Astrocyte (in vitro differentiated cells and primary cell): ENCODE measurements around the gene ADIPOR2. TPM values are rescaled to one million over a fixed set of nuclear protein-coding genes. Genes with fewer than 3 reads are reported as not detected.
"Not testable (repeated sequence)": the region's sequence is repeated elsewhere in the genome, so short reads cannot be mapped to it uniquely, and the experiment has no call there.

ENCODE experiments used
- DNase-seq: peaks from one replicate; pipeline ENCODE4 v3.0.0-alpha.2; 2010; ENCODE audit warnings: low read depth
- FAIRE-seq: peaks from 2 replicates; lab custom pipeline; 2011; peaks lifted over from hg19 to GRCh38; lab: Jason Lieb, UNC
- H2AFZ ChIP-seq: 2 replicates; pipeline ENCODE4 v1.6.0; 2012; ENCODE audit warnings: low read depth, low read length, inconsistent platforms
- H3K27ac ChIP-seq: 2 replicates; pipeline ENCODE4 v1.5.1; 2011; ENCODE audit warnings: low read depth, low read length, inconsistent platforms
- H3K27me3 ChIP-seq: 2 replicates; pipeline ENCODE4 v1.6.0; 2011; ENCODE audit warnings: low read length, inconsistent platforms; ENCODE audit not compliant: insufficient read depth
- H3K36me3 ChIP-seq: 2 replicates; pipeline ENCODE4 v1.5.1; 2011; ENCODE audit warnings: low read length, inconsistent platforms; ENCODE audit not compliant: insufficient read depth
- H3K4me1 ChIP-seq: 2 replicates; pipeline ENCODE4 v1.5.1; 2011; ENCODE audit warnings: low read length, inconsistent platforms; ENCODE audit not compliant: insufficient read depth
- H3K4me2 ChIP-seq: 2 replicates; pipeline ENCODE4 v1.6.0; 2012; ENCODE audit warnings: low read length, inconsistent platforms
- H3K4me3 ChIP-seq: 2 replicates; pipeline ENCODE4 v1.5.1; 2011; ENCODE audit warnings: low read depth, mild to moderate bottlenecking, low read length, inconsistent platforms; ENCODE audit not compliant: insufficient read depth
- H3K79me2 ChIP-seq: 2 replicates; pipeline ENCODE4 v1.6.0; 2012; ENCODE audit warnings: mild to moderate bottlenecking, low read length, inconsistent platforms; ENCODE audit not compliant: insufficient read depth
- H3K9ac ChIP-seq: 2 replicates; pipeline ENCODE4 v1.6.0; 2012; ENCODE audit warnings: mild to moderate bottlenecking, low read length, inconsistent platforms
- H3K9me3 ChIP-seq: 2 replicates; pipeline ENCODE4 v1.5.1; 2012; ENCODE audit warnings: low read depth, mild to moderate bottlenecking, low read length, inconsistent platforms; ENCODE audit not compliant: insufficient read depth
- H4K20me1 ChIP-seq: 2 replicates; pipeline ENCODE4 v1.6.0; 2012; ENCODE audit warnings: low read length, inconsistent platforms; ENCODE audit not compliant: insufficient read depth
- H3K27ac Mint-ChIP-seq: one replicate; pipeline ENCODE4 v1.8.0; 2021; ENCODE audit warnings: mild to moderate bottlenecking, mixed read lengths; ENCODE audit not compliant: unreplicated experiment
- H3K27me3 Mint-ChIP-seq: one replicate; pipeline ENCODE4 v1.8.0; 2021; ENCODE audit warnings: low read depth, mixed read lengths; ENCODE audit not compliant: unreplicated experiment
- H3K36me3 Mint-ChIP-seq: one replicate; pipeline ENCODE4 v1.8.0; 2021; ENCODE audit warnings: low read depth, mixed read lengths; ENCODE audit not compliant: unreplicated experiment
- H3K4me1 Mint-ChIP-seq: one replicate; pipeline ENCODE4 v1.8.0; 2021; ENCODE audit warnings: low read depth, mixed read lengths; ENCODE audit not compliant: unreplicated experiment
- H3K4me3 Mint-ChIP-seq: one replicate; pipeline ENCODE4 v1.8.0; 2021; ENCODE audit warnings: mild to moderate bottlenecking, moderate library complexity, mixed read lengths; ENCODE audit not compliant: unreplicated experiment
- H3K9me3 Mint-ChIP-seq: one replicate; pipeline ENCODE4 v1.8.0; 2021; ENCODE audit warnings: mild to moderate bottlenecking, mixed read lengths; ENCODE audit not compliant: unreplicated experiment
- CTCF ChIP-seq: IDR thresholded peaks from 2 replicates; pipeline ENCODE4 v1.5.1; 2011; ENCODE audit warnings: low read depth, mild to moderate bottlenecking, inconsistent platforms, low read length, moderate library complexity; ENCODE audit not compliant: insufficient read depth
- EZH2 ChIP-seq: IDR thresholded peaks from 2 replicates; pipeline ENCODE4 v1.6.1; 2012; ENCODE audit warnings: mild to moderate bottlenecking, low read length, inconsistent platforms; ENCODE audit not compliant: insufficient read depth
- total RNA-seq: library from RNA; stranded (reverse); gene quantifications from 2 replicates; pipeline ENCODE4 v1.2.1, GENCODE V29; 2021

ADIPOR2 gene
- total RNA-seq, 1 donor from 2014 or later, result 56.6 TPM

GRCh38 chr12:1705774-1706631 lies 15.1 kb downstream of the ADIPOR2 start:
- H3K27me3 Mint-ChIP-seq, result no peaks in the 10 kb centered on the region
- Histone ChIP-seq H3K27ac (no peak overlapping the region), H3K36me3 (no peaks in the 10 kb centered on the region), H4K20me1 (peaks cover 63% of the 10 kb centered on the region), H3K4me2 (no peak overlapping the region), H3K4me3 (no peak overlapping the region), H3K27me3 (no peaks in the 10 kb centered on the region), H3K9ac (no peak overlapping the region), H3K79me2 (peaks cover 98% of the 10 kb centered on the region), H2AFZ (no peak overlapping the region), H3K9me3 (no peaks in the 10 kb centered on the region), H3K4me1 (no peaks in the 10 kb centered on the region)
- no peak for TF ChIP-seq CTCF
- no peak for TF ChIP-seq EZH2
- H3K9me3 Mint-ChIP-seq, result peaks cover 3% of the 10 kb centered on the region
- no peak overlapping the region for H3K27ac Mint-ChIP-seq
- peaks cover 3% of the 10 kb centered on the region for H3K4me1 Mint-ChIP-seq
- H3K36me3 Mint-ChIP-seq, result peaks cover 8% of the 10 kb centered on the region
- no peak for DNase-seq
- H3K4me3 Mint-ChIP-seq, result no peak overlapping the region
- no peak for FAIRE-seq

GRCh38 chr12:1706632-1706980 lies 15.7 kb downstream of the ADIPOR2 start:
- H3K79me2 ChIP-seq, result peaks cover 96% of the 10 kb centered on the region
- H3K4me2 ChIP-seq, result no peak overlapping the region
- no peak overlapping the region for H3K4me3 ChIP-seq
- H3K4me3 Mint-ChIP-seq, result no peak overlapping the region
- H3K27me3 ChIP-seq, result no peaks in the 10 kb centered on the region
- peaks cover 8% of the 10 kb centered on the region for H3K36me3 Mint-ChIP-seq
- peaks cover 4% of the 10 kb centered on the region for H3K4me1 Mint-ChIP-seq
- no peak for FAIRE-seq
- no peaks in the 10 kb centered on the region for H3K27me3 Mint-ChIP-seq
- no peak overlapping the region for H3K27ac Mint-ChIP-seq
- H3K36me3 ChIP-seq, result no peaks in the 10 kb centered on the region
- no peak for TF ChIP-seq EZH2
- no peak for TF ChIP-seq CTCF
- peaks cover 3% of the 10 kb centered on the region for H3K9me3 Mint-ChIP-seq
- DNase-seq, result no peak
- peaks cover 65% of the 10 kb centered on the region for H4K20me1 ChIP-seq
- H3K4me1 ChIP-seq, result no peaks in the 10 kb centered on the region
- no peak overlapping the region for H2AFZ ChIP-seq
- H3K9ac ChIP-seq, result no peak overlapping the region
- H3K9me3 ChIP-seq, result no peaks in the 10 kb centered on the region
- no peak overlapping the region for H3K27ac ChIP-seq

GRCh38 chr12:1707051-1707450 lies 16.2 kb downstream of the ADIPOR2 start:
- H3K36me3 Mint-ChIP-seq, result peaks cover 8% of the 10 kb centered on the region
- TF ChIP-seq EZH2, result no peak
- TF ChIP-seq CTCF, result no peak
- no peak overlapping the region for H2AFZ ChIP-seq
- H3K9me3 Mint-ChIP-seq, result peaks cover 3% of the 10 kb centered on the region
- no peaks in the 10 kb centered on the region for H3K9me3 ChIP-seq
- H3K27me3 ChIP-seq, result no peaks in the 10 kb centered on the region
- H3K4me3 Mint-ChIP-seq, result no peak overlapping the region
- no peaks in the 10 kb centered on the region for H3K36me3 ChIP-seq
- peaks cover 93% of the 10 kb centered on the region for H3K79me2 ChIP-seq
- H3K4me1 ChIP-seq, result no peaks in the 10 kb centered on the region
- H3K27ac Mint-ChIP-seq, result no peak overlapping the region
- H3K9ac ChIP-seq, result no peak overlapping the region
- no peak for FAIRE-seq
- H3K27ac ChIP-seq, result no peak overlapping the region
- no peak overlapping the region for H3K4me3 ChIP-seq
- no peak for DNase-seq
- peaks cover 65% of the 10 kb centered on the region for H4K20me1 ChIP-seq
- no peak overlapping the region for H3K4me2 ChIP-seq
- peaks cover 5% of the 10 kb centered on the region for H3K4me1 Mint-ChIP-seq
- no peaks in the 10 kb centered on the region for H3K27me3 Mint-ChIP-seq

GRCh38 chr12:1709968-1710367 lies 19.1 kb downstream of the ADIPOR2 start:
- not testable (repeated sequence) for H3K4me3 Mint-ChIP-seq, H3K27me3 Mint-ChIP-seq, DNase-seq

More at GRCh38 chr12:1709968-1710367, 19.1 kb downstream of the ADIPOR2 start:
- peaks cover 17% of the 10 kb centered on the region for H3K36me3 Mint-ChIP-seq
- H3K27me3 ChIP-seq, H3K9me3 Mint-ChIP-seq, H3K9ac ChIP-seq, H3K4me1 Mint-ChIP-seq, H3K9me3 ChIP-seq, FAIRE-seq, H3K4me2 ChIP-seq, H3K27ac ChIP-seq, H2AFZ ChIP-seq, H3K27ac Mint-ChIP-seq, H3K4me1 ChIP-seq, H3K4me3 ChIP-seq, H3K36me3 ChIP-seq: not testable (repeated sequence)
- H4K20me1 ChIP-seq, result peaks cover 80% of the 10 kb centered on the region
- peaks cover 92% of the 10 kb centered on the region for H3K79me2 ChIP-seq
